GM19324 (cell line): ENCODE results near the gene KLHL35.

ENCODE experiments used
- ATAC-seq: cut with Tn5 transposase; IDR thresholded peaks from one replicate; pipeline ENCODE4 v1.9.1; 2021; ENCODE audit warnings: mild to moderate bottlenecking, moderate library complexity; ENCODE audit not compliant: unreplicated experiment, low FRiP score

KLHL35 gene, protein sequence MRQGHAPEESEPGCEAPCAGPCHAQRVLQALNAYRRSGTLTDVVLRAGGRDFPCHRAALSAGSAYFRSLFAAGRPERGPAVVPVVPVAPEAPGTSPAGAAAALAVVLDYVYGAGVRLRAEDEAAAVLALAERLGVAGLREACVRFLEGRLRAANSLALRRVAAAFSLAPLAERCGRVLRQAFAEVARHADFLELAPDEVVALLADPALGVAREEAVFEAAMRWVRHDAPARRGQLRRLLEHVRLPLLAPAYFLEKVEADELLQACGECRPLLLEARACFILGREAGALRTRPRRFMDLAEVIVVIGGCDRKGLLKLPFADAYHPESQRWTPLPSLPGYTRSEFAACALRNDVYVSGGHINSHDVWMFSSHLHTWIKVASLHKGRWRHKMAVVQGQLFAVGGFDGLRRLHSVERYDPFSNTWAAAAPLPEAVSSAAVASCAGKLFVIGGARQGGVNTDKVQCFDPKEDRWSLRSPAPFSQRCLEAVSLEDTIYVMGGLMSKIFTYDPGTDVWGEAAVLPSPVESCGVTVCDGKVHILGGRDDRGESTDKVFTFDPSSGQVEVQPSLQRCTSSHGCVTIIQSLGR

GRCh38 chr11:75432911-75433321 is at the start of gene KLHL35:
TSS of gene KLHL35 (minus strand) at chr11:75433203. CDS start at chr11:75430629, 2,574 bp downstream.
- no peak for ATAC-seq

GRCh38 chr11:75481922-75482606 is 49.1 kb upstream of the KLHL35 start:
- ATAC-seq, result no peak

DNA sequence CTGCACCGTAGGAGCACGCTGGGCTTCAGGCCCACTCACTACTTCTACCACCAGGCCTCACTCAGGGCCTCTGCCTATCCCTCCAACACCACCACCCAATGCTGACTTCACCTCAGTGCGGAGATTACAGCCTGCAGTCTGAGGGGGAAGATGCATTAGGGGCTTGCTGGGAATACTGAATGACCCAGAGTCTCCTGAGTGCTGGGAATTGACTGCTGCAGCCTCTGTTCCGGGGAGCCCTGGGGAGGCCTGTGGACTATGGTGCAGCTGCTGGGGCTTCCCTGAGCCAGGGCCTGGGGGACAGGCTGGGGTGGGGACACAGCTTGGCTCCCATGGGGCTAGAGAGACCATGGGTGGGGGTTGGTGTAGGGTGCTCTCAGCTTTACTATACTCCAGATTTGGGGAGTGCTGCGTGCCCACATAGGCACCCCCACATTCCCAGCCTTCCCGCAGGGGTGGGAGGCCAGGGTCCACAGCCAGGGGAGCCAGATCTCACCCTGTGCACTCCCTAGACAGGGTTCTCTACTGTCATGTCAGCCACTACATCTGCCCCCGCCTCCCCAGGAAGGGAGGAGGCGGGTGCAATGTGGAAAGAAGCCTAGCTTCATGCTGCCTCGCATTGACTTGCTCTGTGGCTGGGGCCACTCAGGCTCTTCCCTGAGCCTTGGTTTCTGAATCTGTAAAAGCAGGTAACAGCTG is 48.4 kb upstream of the KLHL35 start:
- no peak for ATAC-seq

- ATAC-seq, result no peak
Measured at GRCh38 chr11:75480185-75481175, 47.5 kb upstream of the KLHL35 start.

- no peak for ATAC-seq
Measured at GRCh38 chr11:75479597-75480145, 46.7 kb upstream of the KLHL35 start.

GRCh38 chr11:75478783-75479596 is 46.0 kb upstream of the KLHL35 start:
- ATAC-seq, result no peak

- ATAC-seq, result no peak
Measured at GRCh38 chr11:75477614-75477935, 44.6 kb upstream of the KLHL35 start.

- ATAC-seq, result no peak
Measured at GRCh38 chr11:75476739-75477613, 44.0 kb upstream of the KLHL35 start.

- ATAC-seq, result no peak
Measured at GRCh38 chr11:75475767-75476650, 43.0 kb upstream of the KLHL35 start.

DNA sequence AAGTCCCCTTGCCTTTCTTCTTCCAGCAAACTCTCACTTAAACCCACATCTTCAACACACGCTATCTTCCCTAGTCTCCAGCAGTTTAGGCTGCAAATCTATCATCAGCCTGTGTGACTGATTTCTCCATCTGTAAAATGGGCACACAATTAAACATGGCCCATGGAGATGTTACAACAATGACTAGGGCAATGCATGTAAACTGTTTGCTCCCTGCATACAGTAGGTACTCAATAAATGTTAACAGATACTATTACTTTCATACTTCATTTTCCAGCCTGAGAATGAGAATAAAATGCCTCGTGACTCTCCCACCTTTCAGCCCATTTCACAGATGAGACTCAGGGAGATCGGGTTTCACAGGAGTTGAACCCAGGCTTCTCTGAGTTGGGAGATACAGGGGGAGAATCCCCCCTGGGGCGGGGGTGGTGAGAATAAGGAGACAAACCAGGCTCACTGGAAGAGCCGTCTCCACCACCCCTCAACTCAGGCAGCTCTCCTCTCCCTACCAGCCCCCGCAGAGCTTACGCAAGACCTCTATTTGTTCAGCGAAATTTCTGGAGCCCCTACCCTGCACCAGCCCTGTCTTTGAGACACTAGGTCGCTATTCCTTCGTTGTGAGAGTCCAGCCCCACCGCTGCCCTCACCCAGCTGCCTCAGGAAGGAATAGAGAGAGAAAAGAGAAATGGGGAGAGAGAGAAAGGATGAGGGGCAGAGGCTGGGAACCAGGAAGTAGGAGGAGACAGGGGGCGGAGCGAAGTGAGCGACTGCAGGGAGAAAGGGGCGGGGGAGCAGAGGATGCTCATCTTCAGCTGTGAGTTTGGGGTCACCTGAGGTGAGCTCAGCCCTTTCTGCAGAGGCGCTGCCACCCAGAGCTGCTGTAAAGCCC is 42.1 kb upstream of the KLHL35 start:
- ATAC-seq, result no peak

- no peak for ATAC-seq
Measured at GRCh38 chr11:75474240-75474639, 41.2 kb upstream of the KLHL35 start.

GRCh38 chr11:75473684-75474083 is 40.7 kb upstream of the KLHL35 start:
- ATAC-seq, result no peak

GRCh38 chr11:75472081-75472732 is 39.2 kb upstream of the KLHL35 start:
- no peak for ATAC-seq

GRCh38 chr11:75471176-75471973 is 38.4 kb upstream of the KLHL35 start:
- ATAC-seq, result no peak
